Thyroid gland (tissue), 4 donors: ENCODE measurements around the gene SLC4A4.

Experiments used
- POLR2A ChIP-seq, 2 donors: fragments of 450-650 bp; IDR thresholded peaks; one replicate each; pipeline ENCODE4 v1.6.1; 2017; ENCODE audit warnings: antibody characterized with exemption in 2 of 2, mild to moderate bottlenecking in 2 of 2, moderate library complexity in 1 of 2
- TF ChIP-seq, protein P1 (sequence below), 6 experiments: fragments of 200-600 bp in 3 of 6; fragments of 450-650 bp in 3 of 6; sonication (generic) in 3 of 6; IDR thresholded peaks; one replicate each; pipeline ENCODE4 v1.5.1; 2016 to 2019; ENCODE audit warnings: antibody characterized with exemption in 6 of 6, mild to moderate bottlenecking in 2 of 6, inconsistent platforms in 1 of 6, moderate library complexity in 1 of 6

DNA sequence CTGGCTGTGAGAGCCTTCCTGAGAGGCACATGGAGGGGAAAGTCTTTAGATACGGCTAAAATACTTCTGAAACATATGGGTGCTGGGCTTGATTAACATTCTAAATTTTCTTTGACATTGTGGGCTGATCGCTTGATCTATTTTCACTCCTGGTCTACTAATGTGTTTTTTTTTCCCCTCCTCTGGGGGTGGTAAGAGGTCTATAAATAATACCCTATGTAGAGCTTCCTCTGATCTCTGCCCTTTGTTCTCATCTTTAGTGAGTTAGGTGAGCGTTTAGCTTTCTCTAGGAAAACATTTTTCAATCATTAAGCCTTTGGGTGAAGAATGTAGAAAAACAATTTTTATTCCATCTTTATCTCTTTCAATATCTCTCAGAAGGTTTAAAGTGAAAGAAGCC, 9.8 kb downstream of the SLC4A4 start:
- no peak for TF ChIP-seq POLR2A (IDR thresholded peaks at IDR 0.05)
- TF ChIP-seq, protein P1, sequence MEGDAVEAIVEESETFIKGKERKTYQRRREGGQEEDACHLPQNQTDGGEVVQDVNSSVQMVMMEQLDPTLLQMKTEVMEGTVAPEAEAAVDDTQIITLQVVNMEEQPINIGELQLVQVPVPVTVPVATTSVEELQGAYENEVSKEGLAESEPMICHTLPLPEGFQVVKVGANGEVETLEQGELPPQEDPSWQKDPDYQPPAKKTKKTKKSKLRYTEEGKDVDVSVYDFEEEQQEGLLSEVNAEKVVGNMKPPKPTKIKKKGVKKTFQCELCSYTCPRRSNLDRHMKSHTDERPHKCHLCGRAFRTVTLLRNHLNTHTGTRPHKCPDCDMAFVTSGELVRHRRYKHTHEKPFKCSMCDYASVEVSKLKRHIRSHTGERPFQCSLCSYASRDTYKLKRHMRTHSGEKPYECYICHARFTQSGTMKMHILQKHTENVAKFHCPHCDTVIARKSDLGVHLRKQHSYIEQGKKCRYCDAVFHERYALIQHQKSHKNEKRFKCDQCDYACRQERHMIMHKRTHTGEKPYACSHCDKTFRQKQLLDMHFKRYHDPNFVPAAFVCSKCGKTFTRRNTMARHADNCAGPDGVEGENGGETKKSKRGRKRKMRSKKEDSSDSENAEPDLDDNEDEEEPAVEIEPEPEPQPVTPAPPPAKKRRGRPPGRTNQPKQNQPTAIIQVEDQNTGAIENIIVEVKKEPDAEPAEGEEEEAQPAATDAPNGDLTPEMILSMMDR (IDR thresholded peaks at IDR 0.05), result no peak
